HEK293 (cell line): ENCODE measurements around the gene CSRP1.

ENCODE experiments used
- CTCF ChIA-PET: fragments of 350-600 bp; formaldehyde crosslinking; extraction: SDS; loops from one replicate; lab custom pipeline; 2021; ENCODE audit warnings: antibody characterized with exemption; lab: Yijun Ruan, JAX
- POLR2A ChIA-PET: fragments of 300-600 bp; formaldehyde crosslinking; extraction: SDS; loops from one replicate; lab custom pipeline; 2020; ENCODE audit warnings: antibody characterized with exemption, inconsistent platforms; lab: Yijun Ruan, JAX
- H3K27ac ChIP-seq: fragments of 200-500 bp; sonication (Bioruptor generic); 2 replicates; pipeline ENCODE4 v1.5.1; 2014; ENCODE audit warnings: low read depth, low read length, control low read depth, inconsistent platforms; ENCODE audit errors: extremely low read depth
- H3K36me3 ChIP-seq, 2 experiments: fragments of 200-500 bp in 1 of 2; sonication (Bioruptor generic) in 1 of 2; 1 replicate in 1 of 2; 2 replicates in 1 of 2; pipeline ENCODE4 v1.5.1; 2014 to 2017; ENCODE audit warnings: inconsistent platforms in 2 of 2, low read length in 2 of 2; ENCODE audit not compliant: control insufficient read depth in 2 of 2, insufficient read depth in 1 of 2
- H3K4me1 ChIP-seq: fragments of 200-500 bp; sonication (Bioruptor generic); 2 replicates; pipeline ENCODE4 v1.5.1; 2014; ENCODE audit warnings: mild to moderate bottlenecking, low read length, inconsistent platforms; ENCODE audit not compliant: control insufficient read depth, insufficient read depth
- H3K4me3 ChIP-seq: 2 replicates; pipeline ENCODE4 v1.5.1; 2011; ENCODE audit warnings: low read depth, mild to moderate bottlenecking, control low read depth, low read length, moderate library complexity
- H3K9me3 ChIP-seq: fragments of 200-500 bp; sonication (Bioruptor generic); 2 replicates; pipeline ENCODE4 v1.5.1; 2014; ENCODE audit warnings: low read depth, low read length, inconsistent platforms; ENCODE audit not compliant: control insufficient read depth, insufficient read depth
- EGR2 ChIP-seq: fragments of 450-650 bp; formaldehyde crosslinking; IDR thresholded peaks from 2 replicates; pipeline ENCODE4 v1.5.1; 2016; ENCODE audit warnings: low read depth, missing biosample characterization, missing genetic modification characterization
- FEZF1 ChIP-seq: fragments of 450-650 bp; formaldehyde crosslinking; IDR thresholded peaks from 2 replicates; pipeline ENCODE4 v1.5.1; 2016; ENCODE audit warnings: missing biosample characterization, missing genetic modification characterization
- HOXA7 ChIP-seq: sonication (generic); formaldehyde crosslinking; IDR thresholded peaks from 2 replicates; pipeline ENCODE4 v1.8.1; 2022; ENCODE audit warnings: missing genetic modification reagents, borderline replicate concordance
- HOXC10 ChIP-seq: sonication (generic); formaldehyde crosslinking; IDR thresholded peaks from 2 replicates; pipeline ENCODE4 v1.8.1; 2023; ENCODE audit warnings: mild to moderate bottlenecking, missing genetic modification reagents
- IKZF3 ChIP-seq: fragments of 450-650 bp; IDR thresholded peaks from 2 replicates; pipeline ENCODE4 v1.5.0; 2018; ENCODE audit warnings: missing biosample characterization, mild to moderate bottlenecking, missing genetic modification characterization, moderate library complexity
- KLF1 ChIP-seq: fragments of 450-650 bp; formaldehyde crosslinking; IDR thresholded peaks from 2 replicates; pipeline ENCODE4 v1.5.1; 2016; ENCODE audit warnings: missing biosample characterization, missing genetic modification characterization
- KLF16 ChIP-seq: fragments of 450-650 bp; formaldehyde crosslinking; IDR thresholded peaks from 2 replicates; pipeline ENCODE4 v1.5.1; 2017; ENCODE audit warnings: missing biosample characterization, missing genetic modification characterization
- MYNN ChIP-seq: fragments of 450-650 bp; formaldehyde crosslinking; IDR thresholded peaks from 2 replicates; pipeline ENCODE4 v1.5.1; 2016; ENCODE audit warnings: missing biosample characterization, missing genetic modification characterization, borderline replicate concordance
- SP7 ChIP-seq: fragments of 450-650 bp; formaldehyde crosslinking; IDR thresholded peaks from 2 replicates; pipeline ENCODE4 v1.5.1; 2016; ENCODE audit warnings: missing biosample characterization, missing genetic modification characterization
- WT1 ChIP-seq: fragments of 450-650 bp; formaldehyde crosslinking; IDR thresholded peaks from 2 replicates; pipeline ENCODE4 v1.5.1; 2016; ENCODE audit warnings: missing biosample characterization, missing genetic modification characterization
- YY1 ChIP-seq: fragments of 450-650 bp; formaldehyde crosslinking; IDR thresholded peaks from 2 replicates; pipeline ENCODE4 v1.5.1; 2018; ENCODE audit warnings: missing biosample characterization, missing genetic modification characterization
- ZFHX2 ChIP-seq: fragments of 450-650 bp; formaldehyde crosslinking; conservative IDR thresholded peaks from 2 replicates; pipeline ENCODE4 v1.5.1; 2016; ENCODE audit warnings: missing biosample characterization, missing genetic modification characterization
- ZNF19 ChIP-seq: fragments of 450-650 bp; formaldehyde crosslinking; IDR thresholded peaks from 2 replicates; pipeline ENCODE4; 2016; ENCODE audit warnings: missing biosample characterization, missing genetic modification characterization, low read depth
- ZNF266 ChIP-seq: fragments of 450-650 bp; formaldehyde crosslinking; IDR thresholded peaks from 2 replicates; pipeline ENCODE4 v1.5.1; 2016; ENCODE audit warnings: missing biosample characterization, missing genetic modification characterization, low read depth
- ZNF391 ChIP-seq: fragments of 450-650 bp; formaldehyde crosslinking; IDR thresholded peaks from 2 replicates; pipeline ENCODE4 v1.5.1; 2016; ENCODE audit warnings: low read depth, missing biosample characterization, missing genetic modification characterization, borderline replicate concordance
- ZNF548 ChIP-seq: fragments of 450-650 bp; formaldehyde crosslinking; IDR thresholded peaks from 2 replicates; pipeline ENCODE4 v1.5.1; 2016; ENCODE audit warnings: missing biosample characterization, missing genetic modification characterization
- ZNF571 ChIP-seq: fragments of 450-650 bp; formaldehyde crosslinking; IDR thresholded peaks from 2 replicates; pipeline ENCODE4 v1.5.0; 2017; ENCODE audit warnings: missing biosample characterization, missing genetic modification characterization
- ZNF664 ChIP-seq: fragments of 450-650 bp; formaldehyde crosslinking; IDR thresholded peaks from 2 replicates; pipeline ENCODE4 v1.5.1; 2016; ENCODE audit warnings: missing biosample characterization, missing genetic modification characterization
- ZNF776 ChIP-seq: fragments of 450-650 bp; formaldehyde crosslinking; IDR thresholded peaks from 2 replicates; pipeline ENCODE4 v1.5.0; 2017; ENCODE audit warnings: missing biosample characterization, missing genetic modification characterization, borderline replicate concordance
- ZNF830 ChIP-seq: fragments of 450-650 bp; IDR thresholded peaks from 2 replicates; pipeline ENCODE4 v1.5.0; 2018; ENCODE audit warnings: missing biosample characterization, missing genetic modification characterization, low read depth, mild to moderate bottlenecking, moderate library complexity
- TF ChIP-seq, protein P1 (sequence below): fragments of 450-650 bp; formaldehyde crosslinking; IDR thresholded peaks from 2 replicates; pipeline ENCODE4; 2016; ENCODE audit warnings: missing biosample characterization, missing genetic modification characterization
- TF ChIP-seq, protein P2 (sequence below): fragments of 450-650 bp; formaldehyde crosslinking; IDR thresholded peaks from 2 replicates; pipeline ENCODE4 v1.5.1; 2016; ENCODE audit warnings: missing biosample characterization, missing genetic modification characterization
- TF ChIP-seq, protein P3 (sequence below): fragments of 450-650 bp; formaldehyde crosslinking; IDR thresholded peaks from 2 replicates; pipeline ENCODE4 v1.5.1; 2016; ENCODE audit warnings: missing biosample characterization, missing genetic modification characterization
- TF ChIP-seq, protein P4 (sequence below): fragments of 450-650 bp; formaldehyde crosslinking; IDR thresholded peaks from 2 replicates; pipeline ENCODE4 v1.5.1; 2016; ENCODE audit warnings: missing biosample characterization, missing genetic modification characterization
- TF ChIP-seq, protein P5 (sequence below): fragments of 450-650 bp; formaldehyde crosslinking; IDR thresholded peaks from 2 replicates; pipeline ENCODE4 v1.5.1; 2017; ENCODE audit warnings: missing biosample characterization, missing genetic modification characterization
- TF ChIP-seq, protein P6 (sequence below): fragments of 450-650 bp; formaldehyde crosslinking; optimal IDR thresholded peaks from 2 replicates; pipeline ENCODE3; 2016; ENCODE audit warnings: missing biosample characterization, mild to moderate bottlenecking, missing genetic modification characterization

The CSRP1 gene

DNA sequence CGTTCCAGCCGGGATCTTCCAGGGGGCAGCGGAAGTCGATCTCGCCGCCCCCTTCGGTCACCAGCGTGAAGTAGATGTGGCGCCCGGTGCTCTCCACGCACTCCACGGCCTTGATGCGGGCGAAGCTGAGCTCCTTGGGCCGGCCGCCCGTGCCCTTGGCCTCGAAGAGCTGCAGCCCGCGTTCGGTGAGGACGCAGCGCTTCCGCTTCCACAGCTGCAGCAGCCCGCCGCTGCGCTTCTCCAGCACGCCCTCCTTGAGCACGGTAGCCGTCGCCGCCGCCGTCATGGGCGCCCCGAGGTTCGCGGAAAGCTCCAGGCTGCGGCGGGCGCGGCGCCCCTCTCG is 38.5 kb downstream of the CSRP1 start (continued):
- TF ChIP-seq ZNF664 (tag by site-specific recombination): no peak
- TF ChIP-seq, protein P1, sequence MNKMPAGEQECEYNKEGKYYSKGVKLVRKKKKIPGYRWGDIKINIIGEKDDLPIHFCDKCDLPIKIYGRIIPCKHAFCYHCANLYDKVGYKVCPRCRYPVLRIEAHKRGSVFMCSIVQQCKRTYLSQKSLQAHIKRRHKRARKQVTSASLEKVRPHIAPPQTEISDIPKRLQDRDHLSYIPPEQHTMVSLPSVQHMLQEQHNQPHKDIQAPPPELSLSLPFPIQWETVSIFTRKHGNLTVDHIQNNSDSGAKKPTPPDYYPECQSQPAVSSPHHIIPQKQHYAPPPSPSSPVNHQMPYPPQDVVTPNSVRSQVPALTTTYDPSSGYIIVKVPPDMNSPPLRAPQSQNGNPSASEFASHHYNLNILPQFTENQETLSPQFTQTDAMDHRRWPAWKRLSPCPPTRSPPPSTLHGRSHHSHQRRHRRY (tag by site-specific recombination): no peak
- TF ChIP-seq, protein P2, sequence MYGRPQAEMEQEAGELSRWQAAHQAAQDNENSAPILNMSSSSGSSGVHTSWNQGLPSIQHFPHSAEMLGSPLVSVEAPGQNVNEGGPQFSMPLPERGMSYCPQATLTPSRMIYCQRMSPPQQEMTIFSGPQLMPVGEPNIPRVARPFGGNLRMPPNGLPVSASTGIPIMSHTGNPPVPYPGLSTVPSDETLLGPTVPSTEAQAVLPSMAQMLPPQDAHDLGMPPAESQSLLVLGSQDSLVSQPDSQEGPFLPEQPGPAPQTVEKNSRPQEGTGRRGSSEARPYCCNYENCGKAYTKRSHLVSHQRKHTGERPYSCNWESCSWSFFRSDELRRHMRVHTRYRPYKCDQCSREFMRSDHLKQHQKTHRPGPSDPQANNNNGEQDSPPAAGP (tag by site-specific recombination): no peak
- no peak for TF ChIP-seq FEZF1

DNA sequence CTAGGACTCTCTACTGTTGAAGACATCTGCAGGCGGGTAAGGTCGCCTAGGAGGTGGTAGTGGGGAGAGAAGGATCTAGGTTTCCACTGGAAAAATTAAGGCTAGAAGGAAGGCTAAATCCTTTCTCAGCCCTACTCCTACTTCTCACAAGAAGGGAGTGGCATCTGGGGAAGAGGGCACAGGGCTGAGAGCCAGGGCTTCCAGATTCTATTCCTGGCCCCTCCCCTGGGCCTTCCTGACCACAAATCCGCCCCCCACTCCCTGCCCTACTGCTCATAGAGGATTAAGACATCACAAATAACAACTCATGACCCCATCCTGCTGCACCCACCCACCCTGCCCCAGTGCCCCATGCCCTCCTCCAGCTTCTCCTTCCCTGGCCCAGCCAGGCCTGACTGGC is 40.4 kb downstream of the CSRP1 start:
- H3K27ac ChIP-seq: no peak overlapping the region
- peaks cover 6% of the 10 kb centered on the region; the same call in 1 of the 2 replicates for H3K4me1 ChIP-seq
- H3K9me3 ChIP-seq: no peaks in the 10 kb centered on the region
- CTCF ChIA-PET: interaction anchor here (0.7 to 6.3 kb wide), 7 partner anchors 10 to 46 kb away, joined by 3 to 44 read pairs (median 6); no protein-coding TSS in a partner anchor
- H3K36me3 ChIP-seq: peaks cover 3 to 40% of the 10 kb centered on the region in 2 experiments; a peak in 2 of 3 replicates
- POLR2A ChIA-PET: interaction anchor here (3.8 kb wide), 1 partner anchor 11 kb away, joined by 17 read pairs; no protein-coding TSS in a partner anchor
- TF ChIP-seq EGR2 (peak; percentile 51; the same call in 1 of the 2 replicates), WT1 (tag by site-specific recombination) (0 out of 2 replicates have a peak, but pooled peaks have one; percentile 11), ZFHX2 (peak; percentile 47), ZNF266 (tag by site-specific recombination) (no peak), KLF1 (peak; percentile 70)
- TF ChIP-seq, protein P3, sequence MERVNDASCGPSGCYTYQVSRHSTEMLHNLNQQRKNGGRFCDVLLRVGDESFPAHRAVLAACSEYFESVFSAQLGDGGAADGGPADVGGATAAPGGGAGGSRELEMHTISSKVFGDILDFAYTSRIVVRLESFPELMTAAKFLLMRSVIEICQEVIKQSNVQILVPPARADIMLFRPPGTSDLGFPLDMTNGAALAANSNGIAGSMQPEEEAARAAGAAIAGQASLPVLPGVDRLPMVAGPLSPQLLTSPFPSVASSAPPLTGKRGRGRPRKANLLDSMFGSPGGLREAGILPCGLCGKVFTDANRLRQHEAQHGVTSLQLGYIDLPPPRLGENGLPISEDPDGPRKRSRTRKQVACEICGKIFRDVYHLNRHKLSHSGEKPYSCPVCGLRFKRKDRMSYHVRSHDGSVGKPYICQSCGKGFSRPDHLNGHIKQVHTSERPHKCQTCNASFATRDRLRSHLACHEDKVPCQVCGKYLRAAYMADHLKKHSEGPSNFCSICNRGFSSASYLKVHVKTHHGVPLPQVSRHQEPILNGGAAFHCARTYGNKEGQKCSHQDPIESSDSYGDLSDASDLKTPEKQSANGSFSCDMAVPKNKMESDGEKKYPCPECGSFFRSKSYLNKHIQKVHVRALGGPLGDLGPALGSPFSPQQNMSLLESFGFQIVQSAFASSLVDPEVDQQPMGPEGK (tag by site-specific recombination): peak; percentile 24; the same call in 1 of the 2 replicates
- TF ChIP-seq, protein P4, sequence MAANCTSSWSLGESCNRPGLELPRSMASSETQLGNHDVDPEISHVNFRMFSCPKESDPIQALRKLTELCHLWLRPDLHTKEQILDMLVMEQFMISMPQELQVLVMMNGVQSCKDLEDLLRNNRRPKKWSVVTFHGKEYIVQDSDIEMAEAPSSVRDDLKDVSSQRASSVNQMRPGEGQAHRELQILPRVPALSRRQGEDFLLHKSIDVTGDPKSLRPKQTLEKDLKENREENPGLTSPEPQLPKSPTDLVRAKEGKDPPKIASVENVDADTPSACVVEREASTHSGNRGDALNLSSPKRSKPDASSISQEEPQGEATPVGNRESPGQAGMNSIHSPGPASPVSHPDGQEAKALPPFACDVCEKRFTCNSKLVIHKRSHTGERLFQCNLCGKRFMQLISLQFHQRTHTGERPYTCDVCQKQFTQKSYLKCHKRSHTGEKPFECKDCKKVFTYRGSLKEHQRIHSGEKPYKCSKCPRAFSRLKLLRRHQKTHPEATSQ (tag by site-specific recombination): no peak
- H3K4me3 ChIP-seq: peak overlapping the region; percentile 71

DNA sequence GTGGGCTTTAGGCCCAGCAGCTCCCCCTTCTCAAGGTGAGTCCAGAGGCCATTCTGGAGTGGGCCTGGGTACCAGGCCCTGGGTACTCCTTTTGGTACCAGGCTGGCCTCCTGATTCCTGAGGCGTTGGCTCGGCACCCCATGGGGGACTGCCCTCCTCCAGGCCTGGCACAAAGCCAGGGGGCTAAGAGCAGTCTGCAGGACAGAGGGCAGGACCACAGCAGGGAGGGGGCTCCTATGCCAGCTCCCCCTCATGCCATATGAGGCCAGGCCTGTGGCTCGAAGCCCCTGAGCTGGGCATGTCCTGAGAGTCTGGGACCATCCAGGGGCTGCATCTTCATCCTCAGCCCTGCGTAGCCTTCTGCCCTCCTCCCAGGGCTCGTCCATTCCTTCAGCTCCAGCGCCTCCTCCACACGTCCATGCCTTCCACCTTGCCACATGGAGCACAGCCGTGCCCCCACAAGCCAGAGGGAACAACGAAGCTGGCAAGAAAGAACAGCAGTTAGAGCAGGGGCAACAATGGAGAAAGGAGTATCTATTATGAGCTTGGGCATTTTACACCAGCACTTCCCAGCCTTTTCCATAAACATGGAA is 41.1 kb downstream of the CSRP1 start:
- POLR2A ChIA-PET: interaction anchor here (0.6 to 3.8 kb wide), 2 partner anchors 10 to 354 kb away, joined by 3 to 17 read pairs; no protein-coding TSS in a partner anchor
- Histone ChIP-seq H3K36me3 (peaks cover 3 to 40% of the 10 kb centered on the region in 2 experiments; a peak in 2 of 3 replicates), H3K4me1 (peaks cover 11% of the 10 kb centered on the region), H3K4me3 (no peak overlapping the region), H3K27ac (no peak overlapping the region), H3K9me3 (no peaks in the 10 kb centered on the region)
- no peak for TF ChIP-seq ZNF548
- no peak for TF ChIP-seq HOXA7 (CRISPR knock-in tag)
- TF ChIP-seq, protein P5, sequence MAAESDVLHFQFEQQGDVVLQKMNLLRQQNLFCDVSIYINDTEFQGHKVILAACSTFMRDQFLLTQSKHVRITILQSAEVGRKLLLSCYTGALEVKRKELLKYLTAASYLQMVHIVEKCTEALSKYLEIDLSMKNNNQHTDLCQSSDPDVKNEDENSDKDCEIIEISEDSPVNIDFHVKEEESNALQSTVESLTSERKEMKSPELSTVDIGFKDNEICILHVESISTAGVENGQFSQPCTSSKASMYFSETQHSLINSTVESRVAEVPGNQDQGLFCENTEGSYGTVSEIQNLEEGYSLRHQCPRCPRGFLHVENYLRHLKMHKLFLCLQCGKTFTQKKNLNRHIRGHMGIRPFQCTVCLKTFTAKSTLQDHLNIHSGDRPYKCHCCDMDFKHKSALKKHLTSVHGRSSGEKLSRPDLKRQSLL (tag by site-specific recombination): no peak
- TF ChIP-seq SP7 (tag by site-specific recombination): no peak
- TF ChIP-seq ZNF19: no peak
- TF ChIP-seq IKZF3 (tag by site-specific recombination): no peak
- no peak for TF ChIP-seq KLF16 (tag by site-specific recombination)
- no peak for TF ChIP-seq MYNN (tag by site-specific recombination)
- TF ChIP-seq HOXC10: no peak
- no peak for TF ChIP-seq ZNF776 (tag by site-specific recombination)
- TF ChIP-seq, protein P6, sequence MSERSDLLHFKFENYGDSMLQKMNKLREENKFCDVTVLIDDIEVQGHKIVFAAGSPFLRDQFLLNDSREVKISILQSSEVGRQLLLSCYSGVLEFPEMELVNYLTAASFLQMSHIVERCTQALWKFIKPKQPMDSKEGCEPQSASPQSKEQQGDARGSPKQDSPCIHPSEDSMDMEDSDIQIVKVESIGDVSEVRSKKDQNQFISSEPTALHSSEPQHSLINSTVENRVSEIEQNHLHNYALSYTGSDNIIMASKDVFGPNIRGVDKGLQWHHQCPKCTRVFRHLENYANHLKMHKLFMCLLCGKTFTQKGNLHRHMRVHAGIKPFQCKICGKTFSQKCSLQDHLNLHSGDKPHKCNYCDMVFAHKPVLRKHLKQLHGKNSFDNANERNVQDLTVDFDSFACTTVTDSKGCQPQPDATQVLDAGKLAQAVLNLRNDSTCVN (tag by site-specific recombination): no peak
- no peak for TF ChIP-seq ZNF830 (tag by site-specific recombination)
- no peak for TF ChIP-seq ZNF391 (tag by site-specific recombination)
- TF ChIP-seq ZNF571 (tag by site-specific recombination): no peak
- TF ChIP-seq YY1: no peak
- CTCF ChIA-PET: interaction anchor here (0.8 to 6.3 kb wide), 4 partner anchors 14 to 47 kb away, joined by 3 to 44 read pairs (median 10); no protein-coding TSS in a partner anchor
